Body of pancreas (tissue), 4 donors: ENCODE measurements around the gene NUP210. TPM values are rescaled to one million over a fixed set of nuclear protein-coding genes. Genes with fewer than 3 reads are reported as not detected.

ENCODE experiments used
- ATAC-seq: fragments of 150-250 bp; one replicate; pipeline ENCODE4 v1.9.1; 2016
- DNase-seq, 4 donors: peaks; one replicate each; pipeline ENCODE4 v3.0.0-alpha.2; 2019
- H3K27ac ChIP-seq, 4 donors: fragments of 200-600 bp; sonication (generic); 1 replicate in 3 of 4; 2 replicates in 1 of 4; pipeline versions ENCODE4 v1.5.1 to v1.6.1; 2016 to 2019; ENCODE audit warnings: mild to moderate bottlenecking in 1 of 4, mixed read lengths in 1 of 4, moderate library complexity in 1 of 4
- H3K27me3 ChIP-seq, 2 donors: fragments of 200-600 bp; sonication (generic); one replicate each; pipeline ENCODE4 v1.6.0; 2016; ENCODE audit warnings: mild to moderate bottlenecking in 1 of 2
- H3K36me3 ChIP-seq, 2 donors: fragments of 200-600 bp; sonication (generic); replicated peaks in 1 of 2; 2 replicates each; pipeline ENCODE4 v1.5.1; 2016; ENCODE audit warnings: low read depth in 2 of 2; ENCODE audit not compliant: insufficient read depth in 1 of 2
- H3K4me1 ChIP-seq: fragments of 200-600 bp; sonication (generic); one replicate; pipeline ENCODE4 v1.6.0; 2016
- H3K4me3 ChIP-seq, 2 donors: fragments of 200-600 bp; sonication (generic); 1 replicate in 1 of 2; 2 replicates in 1 of 2; pipeline ENCODE4 v1.5.1; 2016 to 2019
- H3K9me3 ChIP-seq, 3 donors: fragments of 200-600 bp; sonication (generic); 1 replicate in 2 of 3; 2 replicates in 1 of 3; pipeline ENCODE4 v1.5.1; 2016
- CTCF ChIP-seq, 7 experiments: fragments of 450-650 bp in 4 of 7; fragments of 200-600 bp in 3 of 7; sonication (generic) in 3 of 7; IDR thresholded peaks; one replicate each; pipeline ENCODE4 v1.5.1; 2016 to 2019; ENCODE audit warnings: antibody characterized with exemption in 7 of 7
- POLR2A ChIP-seq, 3 donors: fragments of 450-650 bp; IDR thresholded peaks; one replicate each; pipeline ENCODE4 v1.6.1; 2016; ENCODE audit warnings: antibody characterized with exemption in 3 of 3, mild to moderate bottlenecking in 2 of 3
- WGBS, 2 donors: methylation state at CpG; one replicate each; pipeline ENCODE4 v1.1.5; 2017; 5-methylcytosine and 5-hydroxymethylcytosine counted together
- intact Hi-C: fragments of 100-400 bp; cut with DNase I; formaldehyde crosslinking; loops from one replicate; pipeline ENCODE4 v1.15.1; 2023
- total RNA-seq, 2 donors: library from RNA; depleted of rRNA; stranded (reverse); fragments of >200 nt; gene quantifications; one replicate each; pipeline ENCODE4 v1.1.0, GENCODE V29; 2016

The NUP210 gene
- total RNA-seq, 2 donors from 2014 or later, result 16.3 to 19.1 TPM

DNA sequence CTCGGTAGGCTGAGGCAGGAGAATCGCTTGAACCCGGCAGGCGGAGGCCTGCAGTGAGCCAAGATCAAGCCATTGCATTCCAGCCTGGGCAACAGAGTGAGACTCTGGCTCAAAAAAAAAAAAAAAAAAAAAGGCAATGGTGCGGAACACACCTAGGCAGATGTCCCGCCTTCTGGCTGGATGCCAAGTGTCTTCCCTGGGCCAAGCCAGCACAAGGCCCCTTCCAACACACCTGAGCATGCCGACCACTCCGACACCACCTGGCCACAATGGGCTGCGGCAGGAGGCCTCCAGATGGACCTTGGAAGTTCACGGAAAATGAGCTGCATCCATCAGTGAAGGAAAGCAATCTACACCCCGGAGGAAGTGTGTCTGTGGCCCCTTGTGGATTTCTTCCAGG lies 19.0 kb downstream of the NUP210 start:
- Histone ChIP-seq H3K27ac (no peak overlapping the region), H3K4me1 (no peaks in the 10 kb centered on the region), H3K27me3 (no peaks in the 10 kb centered on the region), H3K9me3 (no peaks in the 10 kb centered on the region), H3K4me3 (no peak overlapping the region), H3K36me3 (no peaks in the 10 kb centered on the region)
- ATAC-seq (no peak), DNase-seq (peak in 2 of 4 donors; percentile 19 to 24)
- intact Hi-C loops, result no loop called here
- 86 to 92% methylated on average over 7 of the region's 11 CpGs for WGBS, 2 donors
- no peak for TF ChIP-seq CTCF (IDR thresholded peaks at IDR 0.05)
- no peak for TF ChIP-seq POLR2A (IDR thresholded peaks at IDR 0.05)

DNA sequence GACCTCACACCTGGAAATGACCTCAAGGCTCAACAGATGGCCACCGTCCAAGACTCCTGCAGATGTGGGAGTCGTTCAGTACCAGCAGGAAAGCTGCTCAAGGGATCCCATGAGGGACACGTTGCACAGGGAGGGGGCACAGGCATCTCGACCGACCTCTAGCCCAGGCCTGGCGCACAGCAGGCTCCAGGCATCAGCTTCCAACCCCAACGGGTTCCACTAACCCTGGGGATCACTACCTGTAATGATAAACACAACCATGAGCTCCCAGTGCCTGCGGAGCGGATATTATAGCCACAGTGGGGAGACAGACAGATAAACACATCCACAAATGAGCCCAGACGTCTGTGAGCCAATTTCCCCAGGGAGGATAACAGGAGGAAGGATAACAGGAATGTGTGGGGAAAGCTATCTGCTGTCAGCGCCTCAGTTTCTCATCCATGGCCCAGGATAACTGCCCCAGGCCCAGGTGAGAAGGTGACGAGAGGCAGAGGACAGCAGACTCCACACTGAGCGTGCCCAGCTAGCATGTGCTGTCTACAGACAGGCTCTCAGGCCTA lies 19.9 kb downstream of the NUP210 start:
- no peak for TF ChIP-seq POLR2A (IDR thresholded peaks at IDR 0.05)
- no peak for TF ChIP-seq CTCF (IDR thresholded peaks at IDR 0.05)
- Histone ChIP-seq H3K4me3 (no peak overlapping the region), H3K36me3 (no peaks in the 10 kb centered on the region), H3K9me3 (no peaks in the 10 kb centered on the region), H3K4me1 (no peaks in the 10 kb centered on the region), H3K27ac (no peak overlapping the region), H3K27me3 (no peaks in the 10 kb centered on the region)
- DNase-seq (no peak), ATAC-seq (no peak)
- intact Hi-C loops, result no loop called here
- WGBS, 2 donors, result 79 to 84% methylated on average over 7 to 12 of the region's 13 CpGs

- Histone ChIP-seq H3K27ac (no peak overlapping the region), H3K36me3 (no peaks in the 10 kb centered on the region), H3K9me3 (no peaks in the 10 kb centered on the region), H3K4me3 (no peak overlapping the region), H3K27me3 (no peaks in the 10 kb centered on the region), H3K4me1 (no peaks in the 10 kb centered on the region)
- DNase-seq, result no peak
- intact Hi-C loops, result no loop called here
- WGBS, 2 donors, result 60 to 92% methylated on average over 1 to 6 of the region's 12 CpGs
- no peak for ATAC-seq
- TF ChIP-seq POLR2A (IDR thresholded peaks at IDR 0.05) (no peak), CTCF (IDR thresholded peaks at IDR 0.05) (no peak)
These were observed 20.5 kb downstream of the NUP210 start for GRCh38 chr3:13399603-13400002.

- DNase-seq (no peak), ATAC-seq (no peak)
- H3K9me3 ChIP-seq, result no peaks in the 10 kb centered on the region
- H3K4me3 ChIP-seq, result no peak overlapping the region
- TF ChIP-seq CTCF (IDR thresholded peaks at IDR 0.05) (no peak), POLR2A (IDR thresholded peaks at IDR 0.05) (no peak)
- no peaks in the 10 kb centered on the region for H3K4me1 ChIP-seq
- H3K36me3 ChIP-seq, result peaks cover 0 to 5% of the 10 kb centered on the region in 2 donors
- H3K27me3 ChIP-seq, result no peaks in the 10 kb centered on the region
- intact Hi-C loops, result no loop called here
- H3K27ac ChIP-seq, result no peak overlapping the region
- 88 to 95% methylated on average over 5 to 8 of the region's 8 CpGs for WGBS, 2 donors
These were observed 22.8 kb downstream of the NUP210 start for GRCh38 chr3:13397316-13397715.

DNA sequence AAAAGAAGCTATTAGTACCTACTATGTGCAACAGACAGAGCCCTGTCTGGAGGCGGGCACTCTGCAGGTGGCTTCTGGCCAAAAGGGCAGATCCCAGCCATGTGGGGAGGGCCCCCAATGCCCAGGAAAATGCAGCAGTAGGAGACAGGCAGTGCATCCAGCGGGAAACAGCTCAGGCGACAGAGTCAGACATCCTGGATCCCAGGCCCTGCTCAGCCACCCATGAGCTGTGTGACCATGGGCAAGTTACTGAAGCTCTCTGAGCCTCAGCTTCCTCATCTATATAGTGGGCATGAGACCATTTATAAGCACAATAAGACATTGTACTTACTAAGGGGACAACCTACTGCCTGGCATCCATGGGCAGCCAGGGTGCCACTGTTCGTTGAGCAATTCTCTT lies 25.8 kb downstream of the NUP210 start:
- no peak overlapping the region for H3K27ac ChIP-seq
- peaks cover 0 to 5% of the 10 kb centered on the region in 2 donors for H3K36me3 ChIP-seq
- DNase-seq (no peak), ATAC-seq (no peak)
- intact Hi-C loops, result no loop called here
- H3K4me3 ChIP-seq, result no peak overlapping the region
- H3K4me1 ChIP-seq, result no peaks in the 10 kb centered on the region
- 61 to 82% methylated on average over 3 to 4 of the region's 4 CpGs for WGBS, 2 donors
- TF ChIP-seq POLR2A (IDR thresholded peaks at IDR 0.05) (no peak), CTCF (IDR thresholded peaks at IDR 0.05) (no peak)
- no peaks in the 10 kb centered on the region for H3K27me3 ChIP-seq
- no peaks in the 10 kb centered on the region for H3K9me3 ChIP-seq
